ENCODE results near the gene ANKRD1.
"Not testable (repeated sequence)": the region's sequence is repeated elsewhere in the genome, so short reads cannot be mapped to it uniquely, and the experiment has no call there.

The ANKRD1 gene

DNA sequence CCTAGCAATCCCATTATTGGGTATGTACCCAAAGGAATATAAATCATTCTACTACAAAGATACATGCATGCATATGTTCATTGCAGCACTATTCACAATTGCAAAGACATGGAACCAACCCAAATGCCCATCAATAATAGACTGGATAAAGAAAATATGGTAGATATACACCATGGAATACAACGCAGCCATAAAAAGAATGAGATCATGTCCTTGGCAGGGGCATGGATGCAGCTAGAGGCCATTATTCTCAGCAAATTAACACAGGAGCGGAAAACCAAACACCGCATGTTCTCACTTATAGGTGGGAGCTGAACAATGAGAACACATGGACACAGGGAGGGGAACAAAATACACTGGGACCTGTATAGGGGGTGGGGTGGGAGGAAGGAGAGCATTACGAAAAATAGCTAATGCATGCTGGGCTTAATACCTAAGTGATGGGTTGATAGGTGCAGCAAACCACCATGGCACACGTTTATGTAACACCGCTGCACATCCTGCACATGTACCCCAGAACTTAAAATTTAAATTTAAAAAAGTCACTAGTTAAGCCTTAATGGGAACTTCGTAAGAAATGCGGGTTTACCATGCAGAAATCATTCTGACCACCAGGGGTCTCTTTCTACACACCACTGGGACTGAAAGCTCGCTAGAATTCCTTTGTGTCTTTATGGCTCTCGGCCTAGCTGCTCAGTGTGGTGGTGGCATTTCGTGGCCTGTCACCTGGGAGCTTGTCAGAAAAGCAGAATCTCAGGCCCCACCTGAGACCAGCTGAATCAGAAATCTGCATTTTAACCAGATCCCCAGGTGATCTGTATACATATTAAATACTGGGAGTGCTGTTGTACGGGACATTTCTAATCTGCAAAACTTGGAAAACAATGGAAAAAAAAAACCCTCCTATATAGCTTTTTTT, 9.5 kb downstream of the ANKRD1 start:
- peak; percentile 80 to 85 (median 81) for DNase-seq

DNA sequence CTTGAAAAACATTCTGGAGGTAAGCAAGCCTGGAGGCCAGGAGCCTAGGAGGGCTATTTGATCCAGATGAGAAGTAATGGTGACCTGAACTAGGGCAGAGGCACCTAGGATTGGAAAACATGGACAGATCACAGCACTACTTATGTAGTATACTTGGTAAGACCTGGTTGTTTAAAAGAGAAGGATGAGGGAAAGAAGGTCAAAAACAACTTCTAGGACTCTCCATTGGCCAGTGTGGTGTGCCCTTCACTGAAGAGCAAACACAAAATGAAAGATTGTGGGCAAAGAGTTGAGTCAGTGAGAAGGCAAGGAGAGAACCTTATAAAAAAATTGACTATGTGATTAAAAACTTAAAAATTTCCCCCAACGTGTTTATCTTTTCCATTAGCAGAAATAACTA, 14.3 kb downstream of the ANKRD1 start:
- no peak for DNase-seq

- no peak for DNase-seq
Observed at GRCh38 chr10:90905925-90906324, 15.0 kb downstream of the ANKRD1 start.

DNA sequence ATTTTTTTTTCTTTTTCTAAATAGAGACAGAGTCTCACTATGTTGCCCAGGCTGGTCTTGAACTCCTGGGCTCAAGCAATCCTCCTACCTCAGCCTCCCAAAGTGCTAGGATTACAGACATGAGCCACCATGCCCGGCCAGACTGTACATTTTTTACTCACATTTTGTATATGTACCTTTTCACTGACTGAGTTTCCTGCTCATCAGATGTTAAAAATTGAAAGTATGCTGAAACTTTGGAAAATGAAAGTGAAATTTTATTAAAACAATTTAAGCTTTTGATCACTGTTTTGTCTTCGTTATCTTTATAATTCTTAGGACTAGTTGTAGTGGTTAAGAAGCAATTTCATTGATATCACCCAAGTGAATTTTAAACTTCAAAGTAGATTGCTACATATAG, 24.0 kb downstream of the ANKRD1 start:
- DNase-seq = not testable (repeated sequence)

GRCh38 chr10:90893190-90893589, 27.7 kb downstream of the ANKRD1 start:
- DNase-seq = no peak

GRCh38 chr10:90890347-90890746, 30.5 kb downstream of the ANKRD1 start:
- no peak for DNase-seq

DNA sequence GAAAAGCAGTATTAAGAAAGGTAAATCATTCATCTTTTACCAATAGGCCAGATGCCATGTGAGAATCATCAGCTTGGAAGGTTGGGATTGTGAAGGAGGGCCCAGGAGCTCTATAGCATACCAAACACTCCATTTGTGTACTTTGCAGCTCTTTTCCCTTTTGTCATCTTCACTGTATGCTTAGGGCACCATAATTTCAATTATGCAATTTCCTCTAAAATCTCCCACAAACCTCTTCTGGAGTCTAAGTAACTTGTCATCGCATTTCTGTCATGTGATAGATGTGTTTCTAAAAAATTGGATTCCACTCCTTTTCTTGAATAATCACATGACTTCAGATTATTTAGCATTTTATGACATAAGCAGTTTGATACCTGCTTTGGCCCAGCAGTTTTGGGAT, 31.3 kb downstream of the ANKRD1 start:
- peak; percentile 4 to 55 (median 43) for DNase-seq

- DNase-seq = no peak
Observed at GRCh38 chr10:90888387-90888786, 32.5 kb downstream of the ANKRD1 start.

DNA sequence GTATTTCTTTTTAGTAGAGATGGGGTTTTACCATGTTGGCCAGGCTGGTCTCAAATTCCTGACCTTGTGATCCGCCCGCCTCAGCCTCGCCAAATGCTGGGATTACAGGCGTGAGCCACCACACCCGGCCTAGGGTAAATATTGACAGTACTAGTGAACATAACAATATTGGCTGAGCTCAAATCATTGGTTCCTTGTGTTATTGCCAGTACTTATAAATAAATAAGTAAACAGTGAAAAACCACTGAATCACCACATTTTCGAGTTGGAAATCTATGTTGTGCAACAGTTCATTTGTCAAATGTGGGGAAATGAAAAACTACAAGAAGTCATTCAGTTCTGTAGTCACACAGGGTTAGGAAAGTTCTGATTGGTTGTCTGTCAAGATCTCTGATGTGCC, 33.3 kb downstream of the ANKRD1 start:
- no peak for DNase-seq

GRCh38 chr10:90885176-90885575, 35.7 kb downstream of the ANKRD1 start:
- no peak for DNase-seq

- no peak for DNase-seq
Observed at GRCh38 chr10:90884431-90884830, 36.5 kb downstream of the ANKRD1 start.

- peak; percentile 32 to 67 (median 65) for DNase-seq
Observed at GRCh38 chr10:90880059-90880719, 40.7 kb downstream of the ANKRD1 start.

GRCh38 chr10:90879062-90879461, 41.8 kb downstream of the ANKRD1 start:
- DNase-seq = no peak

DNA sequence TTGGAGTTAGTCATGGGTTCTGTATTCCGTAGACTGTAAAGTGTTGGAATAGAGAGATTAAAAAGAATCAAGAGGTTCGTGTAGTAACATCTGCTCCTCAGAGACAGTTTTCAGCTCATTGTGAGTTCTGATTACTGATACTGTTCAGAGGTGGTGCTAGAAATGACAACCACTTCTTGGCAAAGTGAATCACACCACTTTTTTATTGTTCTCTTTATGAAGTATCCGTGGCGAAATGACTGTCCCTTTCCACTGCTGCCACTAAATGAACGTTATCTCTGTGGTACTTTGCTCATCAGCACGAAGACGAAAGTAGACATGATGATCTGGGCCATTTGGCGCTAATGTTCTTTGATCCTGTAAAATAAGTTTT, 48.3 kb downstream of the ANKRD1 start:
- DNase-seq = no peak

DNA sequence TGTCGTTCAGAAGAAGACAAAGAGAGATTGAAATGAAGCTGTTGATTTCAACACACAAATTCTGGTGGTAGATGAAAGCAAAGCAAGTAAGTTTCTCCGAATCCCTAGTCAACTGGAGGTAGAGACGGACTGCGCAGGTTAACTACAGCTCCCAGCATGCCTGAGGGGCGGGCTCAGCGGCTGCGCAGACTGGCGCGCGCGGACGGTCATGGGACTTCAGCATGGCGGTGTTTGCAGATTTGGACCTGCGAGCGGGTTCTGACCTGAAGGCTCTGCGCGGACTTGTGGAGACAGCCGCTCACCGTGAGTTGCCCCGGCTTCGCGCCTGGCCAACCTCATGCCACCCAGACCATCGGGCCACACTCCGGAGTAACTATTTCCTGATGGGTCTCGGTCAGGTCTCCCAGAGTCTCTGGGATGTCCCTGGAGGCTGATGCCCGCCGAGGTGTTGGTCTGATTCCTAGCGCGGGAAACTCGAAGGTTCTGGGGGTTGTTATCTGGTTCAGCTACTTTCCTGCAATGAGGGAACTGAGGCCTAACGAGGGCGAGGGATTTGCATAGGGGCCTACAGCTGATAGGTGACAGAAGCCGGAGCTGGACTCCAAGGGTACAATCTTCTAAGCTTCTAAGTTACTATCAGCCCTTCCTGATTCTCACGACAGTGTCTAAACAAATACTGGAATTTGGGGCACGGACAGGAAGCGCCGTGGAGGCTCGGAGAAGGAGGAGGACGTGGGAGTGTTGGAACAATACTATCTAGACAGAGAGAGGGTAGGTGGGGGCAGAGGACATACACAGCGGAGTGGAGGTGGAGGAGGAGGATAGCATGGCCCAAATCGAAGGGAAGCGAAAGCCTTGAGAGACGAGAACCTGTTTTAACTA, 48.9 kb downstream of the ANKRD1 start, which contains the start of gene RPP30:
TSS of gene RPP30 (plus strand) at position 209 of the 882 bp plus-strand sequence. CDS start at position 222, 13 bp downstream.
- peak; percentile 81 to 88 (median 83) for DNase-seq

DNA sequence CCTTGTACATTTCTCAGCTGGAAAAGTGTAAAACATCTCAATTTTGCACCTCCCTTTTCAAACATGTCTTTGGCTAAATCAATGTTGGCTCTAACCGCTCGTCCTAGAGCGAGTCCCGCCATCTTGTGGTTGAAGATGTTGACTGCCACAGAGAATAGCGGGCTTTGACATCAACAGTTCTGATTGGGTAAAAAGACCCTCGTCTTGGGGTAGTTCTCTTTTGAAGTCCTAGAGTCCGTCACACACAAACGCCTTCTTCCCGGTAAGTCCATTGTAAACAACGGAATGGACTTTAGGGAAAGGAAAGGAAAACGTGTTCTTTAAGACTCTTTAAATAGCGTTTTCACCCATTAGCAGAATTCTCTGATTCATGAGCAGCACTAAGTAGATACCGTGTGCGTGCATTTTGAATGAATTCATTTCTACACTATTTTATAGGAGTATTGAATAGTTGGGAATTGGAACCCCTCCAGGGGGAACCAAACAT, 49.6 kb downstream of the ANKRD1 start:
- peak; percentile 61 to 71 (median 64) for DNase-seq

GRCh38 chr10:90866050-90866598, 54.8 kb downstream of the ANKRD1 start:
- DNase-seq = no peak

DNA sequence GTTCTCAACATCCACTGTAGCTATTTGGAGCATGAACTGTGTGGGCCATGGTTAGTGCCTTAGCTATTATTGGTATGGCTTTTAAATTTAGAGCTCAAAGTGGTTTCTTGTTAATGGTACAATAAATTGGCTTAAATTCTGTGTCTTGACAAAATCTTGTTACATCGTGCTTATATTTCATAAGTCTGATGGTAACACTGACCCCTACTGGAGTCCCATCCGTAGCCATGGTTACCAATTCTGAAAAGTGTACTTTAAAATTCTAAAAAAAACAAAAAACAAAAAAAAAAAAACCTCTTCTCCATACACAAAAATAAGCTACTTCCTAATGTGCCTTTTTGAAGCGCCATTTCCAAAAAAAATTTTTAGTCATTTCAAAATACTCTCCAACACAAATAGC, 55.5 kb downstream of the ANKRD1 start:
- peak; percentile 31 to 52 (median 50) for DNase-seq

GRCh38 chr10:90862908-90863514, 57.9 kb downstream of the ANKRD1 start:
- DNase-seq = peak; percentile 49 to 72 (median 64)
